ENCODE results near the gene MUC6. TPM values are rescaled to one million over a fixed set of nuclear protein-coding genes. Genes with fewer than 3 reads are reported as not detected.

MUC6 gene
- total RNA-seq, 1 experiment from 2014 or later, result not detected

DNA sequence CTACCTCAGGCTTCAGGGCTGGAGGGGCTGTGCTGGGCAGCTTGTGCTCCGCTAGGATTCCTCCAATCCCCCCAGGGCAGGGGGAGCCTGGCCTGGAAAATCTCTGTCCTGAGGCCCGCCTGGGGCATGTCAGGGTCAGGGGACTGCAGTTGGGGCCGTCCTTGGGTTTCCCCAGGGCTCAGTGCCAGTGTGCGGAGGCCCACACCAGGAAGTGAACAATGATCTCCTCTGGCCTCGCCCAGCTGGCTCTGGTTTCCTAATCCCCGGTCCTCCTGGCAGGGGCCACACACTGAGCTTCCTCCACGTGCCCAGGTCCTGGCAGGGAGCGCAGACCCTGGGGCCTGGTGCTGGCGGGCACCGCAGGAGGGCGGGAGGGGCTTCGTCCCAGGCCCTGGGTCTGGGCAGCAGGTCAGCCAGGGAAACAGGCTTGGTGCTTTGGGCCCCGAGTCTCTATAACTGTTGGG, 36.8 kb upstream of the MUC6 start:
- ChIA-PET POLR2A (ENCODE audit: low non-redundant PET) (no interaction called here), CTCF (no interaction called here)
- no peaks in the 10 kb centered on the region for H3K4me1 ChIP-seq (ENCODE audit: insufficient read depth, low read length, poor library complexity, severe bottlenecking)
- no TSS peak for BruUV-seq (replicated peaks)
- intact Hi-C loops (cut with micrococcal nuclease; ENCODE audit: unreplicated experiment), result no loop called here
- no peak for DNase-seq (ENCODE audit: low spot score)
- no peak overlapping the region for H3K27ac ChIP-seq (ENCODE audit: low read depth, low read length, poor library complexity, severe bottlenecking)
- no peak overlapping the region for H3K4me3 ChIP-seq (ENCODE audit: low read depth, low read length, poor library complexity, severe bottlenecking)
- TF ChIP-seq CTCF (conservative IDR thresholded peaks at IDR 0.05; ENCODE audit: low read depth, low read length), result no peak
- TF ChIP-seq EZH2 (IDR thresholded peaks at IDR 0.05; ENCODE audit: borderline replicate concordance, low read depth, low read length, poor library complexity, severe bottlenecking), result no peak
- no peaks in the 10 kb centered on the region for H3K9me3 ChIP-seq (ENCODE audit: low read depth, low read length, poor library complexity, severe bottlenecking)
- H3K27me3 ChIP-seq (replicated peaks; ENCODE audit: insufficient read depth, low read depth, low read length, poor library complexity), result no peaks in the 10 kb centered on the region
- H3K36me3 ChIP-seq (ENCODE audit: insufficient read depth, low read length, poor library complexity, severe bottlenecking), result no peaks in the 10 kb centered on the region

- no TSS peak for BruUV-seq (replicated peaks)
- Histone ChIP-seq H3K36me3 (ENCODE audit: insufficient read depth, low read length, poor library complexity, severe bottlenecking) (no peaks in the 10 kb centered on the region), H3K27ac (ENCODE audit: low read depth, low read length, poor library complexity, severe bottlenecking) (no peak overlapping the region), H3K4me1 (ENCODE audit: insufficient read depth, low read length, poor library complexity, severe bottlenecking) (no peaks in the 10 kb centered on the region), H3K4me3 (ENCODE audit: low read depth, low read length, poor library complexity, severe bottlenecking) (no peak overlapping the region), H3K9me3 (ENCODE audit: low read depth, low read length, poor library complexity, severe bottlenecking) (no peaks in the 10 kb centered on the region), H3K27me3 (replicated peaks; ENCODE audit: insufficient read depth, low read depth, low read length, poor library complexity) (no peaks in the 10 kb centered on the region)
- ChIA-PET CTCF (no interaction called here), POLR2A (ENCODE audit: low non-redundant PET) (no interaction called here)
- intact Hi-C loops (cut with micrococcal nuclease; ENCODE audit: unreplicated experiment), result no loop called here
- no peak for TF ChIP-seq CTCF (conservative IDR thresholded peaks at IDR 0.05; ENCODE audit: low read depth, low read length)
- TF ChIP-seq EZH2 (IDR thresholded peaks at IDR 0.05; ENCODE audit: borderline replicate concordance, low read depth, low read length, poor library complexity, severe bottlenecking), result no peak
- DNase-seq (ENCODE audit: low spot score), result no peak
These were observed 36.3 kb upstream of the MUC6 start for GRCh38 chr11:1072821-1073231.

- TF ChIP-seq CTCF (conservative IDR thresholded peaks at IDR 0.05; ENCODE audit: low read depth, low read length), result no peak
- TF ChIP-seq EZH2 (IDR thresholded peaks at IDR 0.05; ENCODE audit: borderline replicate concordance, low read depth, low read length, poor library complexity, severe bottlenecking), result no peak
- intact Hi-C loops (cut with micrococcal nuclease; ENCODE audit: unreplicated experiment), result no loop called here
- BruUV-seq (replicated peaks), result no TSS peak
- CTCF ChIA-PET, result no interaction called here
- H3K27ac ChIP-seq (ENCODE audit: low read depth, low read length, poor library complexity, severe bottlenecking), result no peak overlapping the region
- POLR2A ChIA-PET (ENCODE audit: low non-redundant PET), result no interaction called here
- no peaks in the 10 kb centered on the region for H3K27me3 ChIP-seq (replicated peaks; ENCODE audit: insufficient read depth, low read depth, low read length, poor library complexity)
- H3K36me3 ChIP-seq (ENCODE audit: insufficient read depth, low read length, poor library complexity, severe bottlenecking), result no peaks in the 10 kb centered on the region
- no peaks in the 10 kb centered on the region for H3K9me3 ChIP-seq (ENCODE audit: low read depth, low read length, poor library complexity, severe bottlenecking)
- no peak for DNase-seq (ENCODE audit: low spot score)
- no peaks in the 10 kb centered on the region for H3K4me1 ChIP-seq (ENCODE audit: insufficient read depth, low read length, poor library complexity, severe bottlenecking)
- H3K4me3 ChIP-seq (ENCODE audit: low read depth, low read length, poor library complexity, severe bottlenecking), result no peak overlapping the region
These were observed 35.8 kb upstream of the MUC6 start for GRCh38 chr11:1072116-1072820.
